Measurements from ENCODE around the gene PTH1R. TPM values are rescaled to one million over a fixed set of nuclear protein-coding genes. Genes with fewer than 3 reads are reported as not detected.

The PTH1R gene
- polyA plus RNA-seq, 1 of the 3 experiments (the other 2 are of a cell fraction) = 0.07 TPM

- TF ChIP-seq ZBTB33 (IDR thresholded peaks at IDR 0.05; ENCODE audit: borderline replicate concordance, low read depth) (no peak), EP300 (IDR thresholded peaks at IDR 0.05; ENCODE audit: borderline replicate concordance in 1 of 2, low read depth in 1 of 2, low read length in 1 of 2) (peak; percentile 49 to 59; a peak in 2 of 4 replicates), RXRA (IDR thresholded peaks at IDR 0.05; ENCODE audit: borderline replicate concordance, low read depth) (peak; percentile 75; the same call in 1 of the 2 replicates), GATA2 (CRISPR knock-in tag; IDR thresholded peaks at IDR 0.05) (peak; percentile 87), PBX3 (IDR thresholded peaks at IDR 0.05) (peak; percentile 62)
Measured at GRCh38 chr3:46946856-46947545, 69.5 kb downstream of the PTH1R start (continued).

- no peaks in the 10 kb centered on the region for H3K27me3 ChIP-seq (ENCODE audit: insufficient read depth)
- 27% methylated on average over 4 of the region's 4 CpGs for WGBS (ENCODE audit: low lambda C conversion rate)
- peak overlapping the region; percentile 71 to 87 for H3K27ac ChIP-seq (ENCODE audit: low read depth in 2 of 2, low read length in 1 of 2)
- no peak for TF ChIP-seq TCF12 (IDR thresholded peaks at IDR 0.05)
- TF ChIP-seq PBX3 (IDR thresholded peaks at IDR 0.05) = no peak
- TF ChIP-seq JUND (IDR thresholded peaks at IDR 0.05) = no peak
- TF ChIP-seq SIN3A (IDR thresholded peaks at IDR 0.05; ENCODE audit: borderline replicate concordance, low read depth, low read length) = no peak
- TF ChIP-seq USF2 (IDR thresholded peaks at IDR 0.05; ENCODE audit: borderline replicate concordance, low read depth, low read length) = no peak
- no peak for TF ChIP-seq GATA2 (CRISPR knock-in tag; IDR thresholded peaks at IDR 0.05)
- no peak for TF ChIP-seq IRF3 (IDR thresholded peaks at IDR 0.05; ENCODE audit: low read depth, low read length)
- no peak for TF ChIP-seq NRF1 (IDR thresholded peaks at IDR 0.05; ENCODE audit: low read depth, low read length)
- no peak for TF ChIP-seq ZBTB33 (IDR thresholded peaks at IDR 0.05; ENCODE audit: borderline replicate concordance, low read depth)
- TF ChIP-seq USF1 (IDR thresholded peaks at IDR 0.05; ENCODE audit: borderline replicate concordance, low read depth) = no peak
- ChIA-PET POLR2A (interaction anchor here (1.8 kb wide), 1 partner anchor 29 kb away, joined by 6 read pairs; the partner anchor contains the start of gene CCDC12), CTCF (interaction anchor here (1.3 to 2.7 kb wide), 3 partner anchors 13 to 24 kb away, joined by 5 to 11 read pairs (median 10); no protein-coding TSS in a partner anchor)
- no peak overlapping the region for H2AFZ ChIP-seq (ENCODE audit: low read depth)
- peaks cover 15% of the 10 kb centered on the region for H3F3A ChIP-seq (replicated peaks; ENCODE audit: insufficient read depth)
- H3K4me3 ChIP-seq (ENCODE audit: low read depth in 2 of 2, low read length in 1 of 2) = no peak overlapping the region
- no peaks in the 10 kb centered on the region for H3K9me3 ChIP-seq
- peaks cover 25 to 42% of the 10 kb centered on the region in 2 experiments for H3K4me1 ChIP-seq (ENCODE audit: control insufficient read depth in 1 of 2, insufficient read depth in 2 of 2, low read depth in 1 of 2, low read length in 1 of 2)
- peaks cover 0 to 10% of the 10 kb centered on the region in 2 experiments for H3K36me3 ChIP-seq (replicated peaks in 1 of 2; ENCODE audit: control insufficient read depth in 1 of 2, insufficient read depth in 2 of 2, low read length in 1 of 2)
- peak overlapping the region; percentile 12; the same call in 1 of the 2 replicates for H3K9ac ChIP-seq
- peak overlapping the region; percentile 73 for H3K4me2 ChIP-seq
- no peaks in the 10 kb centered on the region for H3K9me2 ChIP-seq
- no peak for DNase-seq
- H4K20me1 ChIP-seq (ENCODE audit: insufficient read depth) = peaks cover 87% of the 10 kb centered on the region
- H3K79me2 ChIP-seq (ENCODE audit: insufficient read depth) = peaks cover 97% of the 10 kb centered on the region
Measured at GRCh38 chr3:46947546-46947901, 70.0 kb downstream of the PTH1R start.

All from SK-N-SH (cell line).